Transverse colon (tissue), 3 donors: Measurements from ENCODE around the gene DHX58.

Experiments
- CTCF ChIP-seq, 5 experiments: fragments of 200-600 bp in 3 of 5; fragments of 450-650 bp in 2 of 5; sonication (generic) in 3 of 5; IDR thresholded peaks; 1 replicate in 2 of 5; 2 replicates in 3 of 5; pipeline ENCODE4 v1.5.1; 2016 to 2017; ENCODE audit warnings: antibody characterized with exemption in 5 of 5, inconsistent platforms in 3 of 5, mild to moderate bottlenecking in 2 of 5, moderate library complexity in 1 of 5
- EP300 ChIP-seq: sonication (generic); formaldehyde crosslinking; IDR thresholded peaks from one replicate; pipeline ENCODE4 v1.6.1; 2017; ENCODE audit warnings: antibody characterized with exemption, low read depth

GRCh38 chr17:42077755-42078154, 34.8 kb downstream of the DHX58 start:
- no peak for TF ChIP-seq CTCF (IDR thresholded peaks at IDR 0.05)
- TF ChIP-seq EP300 = no peak
